ENCODE measurements around the gene NCK1.

NCK1 gene

DNA sequence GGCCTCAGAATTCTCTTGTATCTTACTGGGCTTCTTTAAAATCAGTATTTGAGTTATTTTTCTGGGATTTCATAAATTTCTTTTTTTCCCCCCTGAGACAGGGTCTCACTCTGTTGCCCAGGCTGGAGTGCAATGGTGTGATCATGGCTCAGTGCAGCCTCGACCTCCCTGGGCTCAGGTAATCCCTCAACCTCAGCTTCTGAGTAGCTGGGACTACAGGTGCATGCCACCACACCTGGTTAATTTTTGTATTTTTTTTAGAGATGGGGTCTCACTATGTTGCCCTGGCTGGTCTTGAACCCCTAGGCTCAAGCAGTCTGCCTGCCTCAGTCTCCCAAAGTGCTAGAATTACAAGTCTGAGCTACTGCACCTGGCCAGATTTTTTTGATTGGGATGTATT, 43.5 kb downstream of the NCK1 start:
- no peak overlapping the region for H3K4me3 ChIP-seq (ENCODE audit: low read depth, low read length)
- peaks cover 59% of the 10 kb centered on the region for H3K79me2 ChIP-seq
- H3K9me3 ChIP-seq (ENCODE audit: control insufficient read depth, low read length): no peaks in the 10 kb centered on the region
- no peak overlapping the region for H2AFZ ChIP-seq
- H3K36me3 ChIP-seq (ENCODE audit: control insufficient read depth, insufficient read depth, low read length): no peaks in the 10 kb centered on the region
- TF ChIP-seq, protein P1, sequence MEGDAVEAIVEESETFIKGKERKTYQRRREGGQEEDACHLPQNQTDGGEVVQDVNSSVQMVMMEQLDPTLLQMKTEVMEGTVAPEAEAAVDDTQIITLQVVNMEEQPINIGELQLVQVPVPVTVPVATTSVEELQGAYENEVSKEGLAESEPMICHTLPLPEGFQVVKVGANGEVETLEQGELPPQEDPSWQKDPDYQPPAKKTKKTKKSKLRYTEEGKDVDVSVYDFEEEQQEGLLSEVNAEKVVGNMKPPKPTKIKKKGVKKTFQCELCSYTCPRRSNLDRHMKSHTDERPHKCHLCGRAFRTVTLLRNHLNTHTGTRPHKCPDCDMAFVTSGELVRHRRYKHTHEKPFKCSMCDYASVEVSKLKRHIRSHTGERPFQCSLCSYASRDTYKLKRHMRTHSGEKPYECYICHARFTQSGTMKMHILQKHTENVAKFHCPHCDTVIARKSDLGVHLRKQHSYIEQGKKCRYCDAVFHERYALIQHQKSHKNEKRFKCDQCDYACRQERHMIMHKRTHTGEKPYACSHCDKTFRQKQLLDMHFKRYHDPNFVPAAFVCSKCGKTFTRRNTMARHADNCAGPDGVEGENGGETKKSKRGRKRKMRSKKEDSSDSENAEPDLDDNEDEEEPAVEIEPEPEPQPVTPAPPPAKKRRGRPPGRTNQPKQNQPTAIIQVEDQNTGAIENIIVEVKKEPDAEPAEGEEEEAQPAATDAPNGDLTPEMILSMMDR (IDR thresholded peaks at IDR 0.05): no peak
- no peak overlapping the region for H3K4me2 ChIP-seq (ENCODE audit: low read length)
- H3K27me3 ChIP-seq (ENCODE audit: control insufficient read depth, insufficient read depth, low read length): no peaks in the 10 kb centered on the region
- no peak overlapping the region for H3K9ac ChIP-seq
- peaks cover 3% of the 10 kb centered on the region for H3K4me1 ChIP-seq
- H3K27ac ChIP-seq: no peak overlapping the region

DNA sequence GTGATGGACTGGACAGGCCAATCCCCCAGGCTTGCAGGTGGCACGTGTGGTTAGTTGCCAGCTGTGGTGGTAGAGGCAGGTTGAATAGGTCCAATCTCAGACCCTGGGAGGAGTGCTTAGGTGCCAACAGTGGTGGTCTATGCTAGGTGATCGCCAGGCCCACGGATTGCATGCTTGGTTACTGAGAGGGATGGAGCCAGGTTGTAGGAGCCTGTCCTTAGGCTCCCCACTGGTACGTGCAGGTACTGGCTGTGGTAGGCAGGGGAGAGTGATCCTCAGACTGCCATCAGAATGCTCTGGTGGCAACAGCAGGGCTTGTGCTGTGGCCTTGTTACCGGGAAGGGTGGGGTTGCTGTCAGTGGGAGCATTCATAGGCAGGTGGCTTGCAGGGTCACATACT, 44.7 kb downstream of the NCK1 start:
- H3K9me3 ChIP-seq (ENCODE audit: control insufficient read depth, low read length): no peaks in the 10 kb centered on the region

DNA sequence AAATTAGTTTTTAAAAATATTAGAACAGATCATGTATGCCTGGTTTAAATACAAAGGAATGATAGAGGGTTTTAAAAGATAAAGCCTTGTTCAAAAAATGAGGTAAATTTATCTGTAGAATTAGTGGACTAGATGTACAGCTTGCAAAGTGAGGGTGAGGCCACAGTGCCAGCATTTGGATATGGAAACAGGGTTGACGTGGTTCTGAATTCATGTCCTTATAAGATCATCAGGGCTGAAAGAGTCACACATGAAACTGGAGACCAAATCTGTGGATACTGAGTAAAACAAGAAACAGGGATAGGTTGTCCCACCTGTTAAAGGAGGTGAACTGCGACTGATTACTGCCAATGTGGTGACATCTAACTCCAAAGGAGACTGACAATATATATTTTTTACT, 46.3 kb downstream of the NCK1 start:
- H3K9ac ChIP-seq: no peak overlapping the region
- peaks cover 53% of the 10 kb centered on the region for H3K79me2 ChIP-seq
- H2AFZ ChIP-seq: no peak overlapping the region
- peaks cover 3% of the 10 kb centered on the region for H3K4me1 ChIP-seq
- H3K27me3 ChIP-seq (ENCODE audit: control insufficient read depth, insufficient read depth, low read length): no peaks in the 10 kb centered on the region
- no peaks in the 10 kb centered on the region for H3K36me3 ChIP-seq (ENCODE audit: control insufficient read depth, insufficient read depth, low read length)
- H3K4me2 ChIP-seq (ENCODE audit: low read length): no peak overlapping the region
- H3K4me3 ChIP-seq (ENCODE audit: low read depth, low read length): no peak overlapping the region
- no peak overlapping the region for H3K27ac ChIP-seq
- TF ChIP-seq, protein P1 (IDR thresholded peaks at IDR 0.05): no peak
- no peaks in the 10 kb centered on the region for H3K9me3 ChIP-seq (ENCODE audit: control insufficient read depth, low read length)

More for the DNA sequence above, 44.7 kb downstream of the NCK1 start:
- Histone ChIP-seq H2AFZ (no peak overlapping the region), H3K4me3 (ENCODE audit: low read depth, low read length) (no peak overlapping the region), H3K4me2 (ENCODE audit: low read length) (no peak overlapping the region), H3K79me2 (peaks cover 53% of the 10 kb centered on the region), H3K27ac (no peak overlapping the region), H3K27me3 (ENCODE audit: control insufficient read depth, insufficient read depth, low read length) (no peaks in the 10 kb centered on the region), H3K9ac (no peak overlapping the region), H3K36me3 (ENCODE audit: control insufficient read depth, insufficient read depth, low read length) (no peaks in the 10 kb centered on the region), H3K4me1 (peaks cover 3% of the 10 kb centered on the region)
- TF ChIP-seq, protein P1 (IDR thresholded peaks at IDR 0.05): no peak

DNA sequence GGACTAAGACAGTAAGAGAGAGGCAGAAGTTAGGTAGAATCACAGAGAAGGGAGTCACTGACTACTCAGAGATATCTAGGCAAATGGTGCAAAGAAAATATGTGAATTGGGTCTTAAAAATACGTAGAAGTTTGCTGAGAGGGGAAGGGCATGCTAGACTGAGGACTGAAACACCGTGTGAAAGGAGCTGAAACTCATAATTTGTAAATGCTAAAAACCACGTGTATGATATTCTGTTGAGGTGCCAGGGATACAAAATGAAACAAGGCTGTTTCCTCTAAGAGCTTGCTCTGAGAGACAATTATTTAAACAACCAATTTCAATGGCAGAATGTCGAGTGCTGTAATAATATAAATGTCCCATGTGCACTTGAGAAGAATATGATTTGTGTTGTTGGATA, 47.2 kb downstream of the NCK1 start:
- Histone ChIP-seq H2AFZ (no peak overlapping the region), H3K36me3 (ENCODE audit: control insufficient read depth, insufficient read depth, low read length) (no peaks in the 10 kb centered on the region), H3K27ac (no peak overlapping the region), H3K4me3 (ENCODE audit: low read depth, low read length) (no peak overlapping the region), H3K9ac (no peak overlapping the region), H3K79me2 (peaks cover 56% of the 10 kb centered on the region), H3K27me3 (ENCODE audit: control insufficient read depth, insufficient read depth, low read length) (no peaks in the 10 kb centered on the region), H3K4me2 (ENCODE audit: low read length) (no peak overlapping the region), H3K4me1 (peaks cover 3% of the 10 kb centered on the region), H3K9me3 (ENCODE audit: control insufficient read depth, low read length) (no peaks in the 10 kb centered on the region)
- TF ChIP-seq, protein P1 (IDR thresholded peaks at IDR 0.05): no peak

DNA sequence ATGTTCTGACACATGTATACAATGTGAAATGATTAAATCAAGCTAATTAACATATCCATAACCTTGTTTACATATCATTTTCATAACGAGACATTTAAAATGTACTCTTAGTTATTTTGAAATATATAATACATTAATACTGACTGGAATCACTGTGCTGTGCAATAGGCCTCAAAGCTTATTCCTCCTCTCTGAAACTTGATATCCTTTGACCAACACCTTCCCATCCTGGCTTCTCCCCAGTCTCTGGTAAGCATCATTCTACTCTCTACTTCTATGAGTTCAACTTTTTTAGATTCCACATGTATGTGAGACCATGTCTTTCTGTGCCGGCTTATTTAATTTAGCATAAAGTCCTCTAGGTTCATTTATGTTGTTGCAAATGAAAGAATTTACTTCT, 48.7 kb downstream of the NCK1 start:
- peaks cover 3% of the 10 kb centered on the region for H3K4me1 ChIP-seq
- no peak overlapping the region for H3K4me2 ChIP-seq (ENCODE audit: low read length)
- no peak overlapping the region for H3K27ac ChIP-seq
- no peaks in the 10 kb centered on the region for H3K36me3 ChIP-seq (ENCODE audit: control insufficient read depth, insufficient read depth, low read length)
- no peaks in the 10 kb centered on the region for H3K27me3 ChIP-seq (ENCODE audit: control insufficient read depth, insufficient read depth, low read length)
- no peak overlapping the region for H2AFZ ChIP-seq
- H3K9ac ChIP-seq: no peak overlapping the region
- H3K79me2 ChIP-seq: peaks cover 53% of the 10 kb centered on the region
- no peak overlapping the region for H3K4me3 ChIP-seq (ENCODE audit: low read depth, low read length)
- H3K9me3 ChIP-seq (ENCODE audit: control insufficient read depth, low read length): no peaks in the 10 kb centered on the region
- TF ChIP-seq, protein P1 (IDR thresholded peaks at IDR 0.05): no peak
